ENCODE results near the gene HSDL1.

HSDL1 gene

GRCh38 chr16:84175350-84176081 is 30.5 kb upstream of the HSDL1 start:
- DNase-seq = peak; percentile 7

- DNase-seq = no peak
These were observed 29.4 kb upstream of the HSDL1 start for GRCh38 chr16:84174396-84174795.

GRCh38 chr16:84169765-84170310 is 24.9 kb upstream of the HSDL1 start:
- DNase-seq = no peak

- DNase-seq = no peak
These were observed 22.1 kb upstream of the HSDL1 start for GRCh38 chr16:84166796-84167695.

- DNase-seq = no peak
These were observed 20.8 kb upstream of the HSDL1 start for GRCh38 chr16:84165746-84166145.

- DNase-seq = no peak
These were observed 16.8 kb upstream of the HSDL1 start for GRCh38 chr16:84161801-84162200.

- DNase-seq = no peak
These were observed 16.1 kb upstream of the HSDL1 start for GRCh38 chr16:84161037-84161436.

- DNase-seq = no peak
These were observed 14.8 kb upstream of the HSDL1 start for GRCh38 chr16:84159800-84160199.

GRCh38 chr16:84159007-84159406 is 14.0 kb upstream of the HSDL1 start:
- DNase-seq = no peak

- DNase-seq = no peak
These were observed 11.4 kb upstream of the HSDL1 start for GRCh38 chr16:84156342-84156784.

GRCh38 chr16:84155771-84156170 is 10.8 kb upstream of the HSDL1 start:
- DNase-seq = no peak

- DNase-seq = no peak
These were observed 10.2 kb upstream of the HSDL1 start for GRCh38 chr16:84155226-84155625.

- no peak for DNase-seq
These were observed 8.8 kb upstream of the HSDL1 start for GRCh38 chr16:84153660-84154214.

- no peak for DNase-seq
These were observed 5.9 kb upstream of the HSDL1 start for GRCh38 chr16:84150926-84151325.

- DNase-seq = no peak
These were observed 643 bp downstream of the HSDL1 start for GRCh38 chr16:84144209-84144858.

- DNase-seq = no peak
These were observed 1.2 kb downstream of the HSDL1 start for GRCh38 chr16:84143784-84144199.

- DNase-seq = no peak
These were observed 1.9 kb downstream of the HSDL1 start for GRCh38 chr16:84143081-84143480.

- DNase-seq = no peak
These were observed 3.8 kb downstream of the HSDL1 start for GRCh38 chr16:84141143-84141670.

GRCh38 chr16:84139628-84140258 is 5.2 kb downstream of the HSDL1 start:
- DNase-seq = no peak

- DNase-seq = no peak
These were observed 6.0 kb downstream of the HSDL1 start for GRCh38 chr16:84138824-84139627.

- no peak for DNase-seq
These were observed 6.5 kb downstream of the HSDL1 start for GRCh38 chr16:84138500-84138823.

All from NCI-H2081 treated with DMSO at 0.1 percent for 48 hours (cell line).